ENCODE results near the gene PARD3B. TPM values are rescaled to one million over a fixed set of nuclear protein-coding genes. Genes with fewer than 3 reads are reported as not detected.

PARD3B gene
- total RNA-seq, 1 experiment from 2014 or later: 2.0 TPM

DNA sequence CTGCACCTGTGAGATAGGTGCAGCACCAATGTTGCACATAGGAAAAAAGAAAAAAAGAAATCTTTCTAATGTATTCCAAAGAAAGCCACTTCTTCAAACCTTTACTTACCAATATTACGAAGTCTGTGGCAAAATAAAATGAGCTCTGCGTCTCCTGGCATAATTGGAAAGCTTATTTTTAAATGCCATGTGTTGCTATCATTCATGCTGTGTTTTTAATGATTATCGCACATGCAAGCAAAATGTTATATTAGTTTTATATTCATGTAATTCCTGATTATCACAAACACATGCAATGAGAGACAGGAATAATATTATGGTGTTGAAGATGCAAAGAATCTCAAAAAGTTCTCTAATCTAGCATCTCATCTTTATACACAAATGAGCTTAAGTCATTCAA is 47.0 kb upstream of the PARD3B start (continued):
- TF ChIP-seq CTCF (IDR thresholded peaks at IDR 0.05 in 2 of 3, conservative IDR thresholded peaks at IDR 0.05 in 1 of 3; ENCODE audit: borderline replicate concordance in 1 of 3, insufficient read depth in 1 of 3, low read depth in 2 of 3, low read length in 2 of 3) (no peak), EZH2phosphoT487 (IDR thresholded peaks at IDR 0.05; ENCODE audit: borderline replicate concordance) (no peak), CBX3 (IDR thresholded peaks at IDR 0.05; ENCODE audit: low read depth) (no peak)

DNA sequence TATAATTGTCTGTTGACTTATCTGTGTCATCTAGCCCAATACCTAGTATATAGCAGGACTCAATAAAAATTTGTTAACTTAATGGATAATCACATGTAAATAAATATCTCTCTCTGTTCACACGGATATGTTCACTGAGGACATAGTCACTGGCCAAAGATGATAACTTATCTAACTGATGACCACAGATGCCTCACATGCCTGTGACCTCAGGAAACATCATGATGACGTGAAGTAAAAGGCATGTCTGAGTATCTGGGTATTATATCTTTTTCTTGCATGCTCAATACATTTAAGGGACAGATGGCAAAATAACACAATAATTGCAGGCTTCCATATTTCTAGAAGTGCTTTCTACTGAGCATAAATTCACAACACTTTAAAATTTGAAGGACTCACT is 41.4 kb upstream of the PARD3B start:
- intact Hi-C loops (cut with micrococcal nuclease): no loop called here
- ATAC-seq: no peak
- ChIA-PET POLR2A (no interaction called here), RAD21 (ENCODE audit: low non-redundant PET in 1 of 2, low total read pairs in 2 of 2, uncharacterized antibody in 2 of 2, unreplicated experiment in 2 of 2) (no interaction called here), CTCF (no interaction called here)
- Histone ChIP-seq H3K27me3 (ENCODE audit: insufficient read depth, low read length) (no peaks in the 10 kb centered on the region), H2AFZ (ENCODE audit: low read depth, low read length, poor library complexity, severe bottlenecking) (no peak overlapping the region), H3K27ac (ENCODE audit: low read depth, low read length) (no peak overlapping the region), H3K9ac (ENCODE audit: low read length) (no peak overlapping the region), H3K4me1 (ENCODE audit: control insufficient read depth in 1 of 2, insufficient read depth in 2 of 2, low read length in 2 of 2) (no peaks in the 10 kb centered on the region), H3K4me2 (ENCODE audit: low read length) (no peak overlapping the region), H3K9me2 (ENCODE audit: insufficient read depth) (no peaks in the 10 kb centered on the region), H4K20me1 (ENCODE audit: insufficient read depth) (no peaks in the 10 kb centered on the region), H3K9me3 (ENCODE audit: control insufficient read depth in 1 of 2, insufficient read depth in 1 of 2, low read depth in 1 of 2, low read length in 2 of 2) (no peaks in the 10 kb centered on the region), H3K36me3 (ENCODE audit: control insufficient read depth in 1 of 2, insufficient read depth in 2 of 2, low read length in 2 of 2) (no peaks in the 10 kb centered on the region), H3K4me3 (replicated peaks in 1 of 2; ENCODE audit: low read depth in 1 of 2, low read length in 2 of 2) (no peak overlapping the region), H3K79me2 (ENCODE audit: insufficient read depth, low read length) (no peaks in the 10 kb centered on the region)
- TF ChIP-seq EZH2 (IDR thresholded peaks at IDR 0.05) (no peak), EGR1 (IDR thresholded peaks at IDR 0.05; ENCODE audit: low read depth) (no peak), JUND (IDR thresholded peaks at IDR 0.05) (no peak), POLR2A (IDR thresholded peaks at IDR 0.05; ENCODE audit: borderline replicate concordance, extremely low read depth, insufficient read depth, insufficient read length) (no peak), ATF3 (IDR thresholded peaks at IDR 0.05) (no peak), CBX3 (IDR thresholded peaks at IDR 0.05; ENCODE audit: low read depth) (no peak), EZH2phosphoT487 (IDR thresholded peaks at IDR 0.05; ENCODE audit: borderline replicate concordance) (no peak), SRF (IDR thresholded peaks at IDR 0.05; ENCODE audit: low read depth) (no peak), SIN3A (IDR thresholded peaks at IDR 0.05; ENCODE audit: low read depth) (no peak), ELF1 (IDR thresholded peaks at IDR 0.05; ENCODE audit: borderline replicate concordance, low read depth) (no peak)
- TF ChIP-seq, protein P1, sequence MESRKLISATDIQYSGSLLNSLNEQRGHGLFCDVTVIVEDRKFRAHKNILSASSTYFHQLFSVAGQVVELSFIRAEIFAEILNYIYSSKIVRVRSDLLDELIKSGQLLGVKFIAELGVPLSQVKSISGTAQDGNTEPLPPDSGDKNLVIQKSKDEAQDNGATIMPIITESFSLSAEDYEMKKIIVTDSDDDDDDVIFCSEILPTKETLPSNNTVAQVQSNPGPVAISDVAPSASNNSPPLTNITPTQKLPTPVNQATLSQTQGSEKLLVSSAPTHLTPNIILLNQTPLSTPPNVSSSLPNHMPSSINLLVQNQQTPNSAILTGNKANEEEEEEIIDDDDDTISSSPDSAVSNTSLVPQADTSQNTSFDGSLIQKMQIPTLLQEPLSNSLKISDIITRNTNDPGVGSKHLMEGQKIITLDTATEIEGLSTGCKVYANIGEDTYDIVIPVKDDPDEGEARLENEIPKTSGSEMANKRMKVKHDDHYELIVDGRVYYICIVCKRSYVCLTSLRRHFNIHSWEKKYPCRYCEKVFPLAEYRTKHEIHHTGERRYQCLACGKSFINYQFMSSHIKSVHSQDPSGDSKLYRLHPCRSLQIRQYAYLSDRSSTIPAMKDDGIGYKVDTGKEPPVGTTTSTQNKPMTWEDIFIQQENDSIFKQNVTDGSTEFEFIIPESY (IDR thresholded peaks at IDR 0.05; ENCODE audit: extremely low read depth, insufficient replicate concordance, low read length): no peak
- no TSS peak for BruUV-seq (replicated peaks)
- DNase-seq (ENCODE audit: low read depth, low spot score): no peak
